Stimulated activated CD4-positive, alpha-beta T cell treated with anti-CD3 and anti-CD28 coated beads, Interleukin-4, amount 100 ng/mL, for 48 hours (primary cell): ENCODE data around the gene ITPRID1.

Source experiments
- DNase-seq, 2 donors: peaks; one replicate each; pipeline ENCODE4 v3.0.0-alpha.2; 2020; ENCODE audit warnings: low read depth in 2 of 2

Gene ITPRID1

DNA sequence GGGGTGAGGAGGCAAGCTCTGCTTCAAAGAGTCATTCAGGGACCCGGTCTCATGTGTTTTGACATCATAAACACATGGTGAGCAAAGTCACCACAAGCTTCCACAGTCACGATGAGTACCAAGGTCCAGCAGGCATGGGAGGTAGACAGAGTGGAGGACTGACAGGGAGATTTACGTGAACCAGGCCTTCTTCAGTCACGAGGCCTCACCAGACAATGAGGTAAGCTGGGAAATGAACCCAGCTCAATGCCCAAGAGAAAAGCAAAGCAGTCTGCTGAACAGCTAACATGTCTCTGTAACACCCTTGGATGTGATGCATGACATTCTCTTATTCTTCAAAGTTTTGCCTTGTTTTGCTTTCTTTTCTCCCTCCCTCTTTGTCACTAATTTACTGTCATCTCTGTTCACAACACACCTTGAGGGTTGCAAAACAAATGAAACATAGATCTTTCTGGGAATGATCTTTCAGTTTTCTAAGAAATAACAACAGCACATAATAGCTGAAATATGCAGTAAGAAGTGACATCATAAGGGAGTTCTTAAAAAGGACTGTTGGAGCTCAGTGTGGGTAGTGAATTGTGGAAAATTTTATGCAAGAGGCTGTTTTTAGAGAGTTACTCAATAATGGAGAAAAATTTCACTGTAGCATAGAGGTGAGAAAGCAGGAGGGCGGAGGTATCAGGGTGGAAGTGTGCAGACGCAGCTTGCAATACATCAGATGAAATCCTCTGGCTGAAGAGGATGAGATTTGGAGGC is 182.1 kb downstream of the ITPRID1 start:
- DNase-seq, result no peak

DNA sequence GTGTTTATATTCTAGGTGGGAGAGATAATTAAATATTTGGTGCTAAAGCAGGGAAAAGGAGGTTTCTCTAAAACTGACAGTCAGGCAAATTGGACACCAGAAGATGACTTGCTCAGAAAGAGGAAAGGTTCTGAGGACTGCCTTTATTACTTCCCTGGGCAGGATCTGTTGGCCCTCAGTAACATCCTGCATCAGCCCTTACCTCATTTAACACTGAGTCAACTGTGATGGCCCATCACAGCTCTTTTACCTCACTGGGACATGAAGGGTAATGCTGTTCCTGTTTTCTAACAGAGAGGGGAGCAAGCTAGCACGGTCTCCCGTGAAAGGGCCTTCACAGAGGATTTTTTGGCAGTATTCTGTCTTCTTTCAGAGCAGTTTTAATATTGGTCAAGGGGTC is 185.2 kb downstream of the ITPRID1 start:
- no peak for DNase-seq

DNA sequence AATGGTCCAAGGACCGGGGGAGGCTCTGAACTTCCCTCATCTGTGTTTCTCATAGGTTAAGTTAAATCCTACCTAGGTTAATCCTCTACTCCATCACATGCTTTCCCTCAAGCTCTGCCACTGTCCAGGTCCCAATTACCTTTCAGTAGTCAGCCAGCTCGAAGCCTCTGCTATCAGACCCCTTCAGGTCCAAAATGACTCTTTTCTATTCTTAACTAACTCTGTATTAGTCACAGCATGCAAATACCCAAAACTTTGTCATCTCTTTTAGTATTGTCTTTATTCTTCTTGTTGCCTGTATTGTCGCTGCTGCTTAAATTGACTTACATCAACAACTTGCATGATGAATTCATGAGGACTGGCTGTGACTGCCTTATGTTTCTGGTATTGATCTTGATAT is 188.5 kb downstream of the ITPRID1 start:
- DNase-seq, result no peak

DNA sequence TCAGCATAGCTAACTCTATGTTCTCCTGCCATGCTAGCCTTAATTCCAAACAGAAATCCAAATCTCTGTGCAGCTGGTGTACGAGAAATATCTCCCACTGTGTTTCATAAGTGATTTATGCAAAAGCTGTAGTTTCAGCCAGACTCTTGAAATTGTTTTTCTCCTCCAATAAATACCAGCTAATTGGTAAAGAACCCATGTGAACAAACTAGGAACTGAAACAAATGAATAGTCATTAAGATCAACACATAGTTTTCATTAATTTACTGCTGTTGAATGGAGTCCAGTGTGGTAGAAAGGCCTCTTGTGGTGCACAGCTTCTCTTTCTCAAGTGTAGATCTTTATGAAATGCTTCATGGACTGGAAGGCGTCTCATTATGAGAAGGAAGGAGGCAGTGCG is 191.5 kb downstream of the ITPRID1 start:
- no peak for DNase-seq

- no peak for DNase-seq
Observed at GRCh38 chr7:31707089-31707488, 193.2 kb downstream of the ITPRID1 start.
